ENCODE results near the gene DMRTC1B.
"Not testable (repeated sequence)": the region's sequence is repeated elsewhere in the genome, so short reads cannot be mapped to it uniquely, and the experiment has no call there.

DMRTC1B gene, protein sequence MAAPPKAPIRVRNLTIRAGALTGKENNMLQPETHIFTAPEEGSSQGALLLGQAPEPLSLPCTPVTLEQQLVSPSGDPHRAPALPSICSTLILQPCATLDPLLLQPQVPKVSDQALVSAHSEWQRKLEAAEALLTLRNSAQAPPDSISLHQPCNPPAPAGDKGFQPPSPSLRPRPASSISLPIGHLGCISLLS

DNA sequence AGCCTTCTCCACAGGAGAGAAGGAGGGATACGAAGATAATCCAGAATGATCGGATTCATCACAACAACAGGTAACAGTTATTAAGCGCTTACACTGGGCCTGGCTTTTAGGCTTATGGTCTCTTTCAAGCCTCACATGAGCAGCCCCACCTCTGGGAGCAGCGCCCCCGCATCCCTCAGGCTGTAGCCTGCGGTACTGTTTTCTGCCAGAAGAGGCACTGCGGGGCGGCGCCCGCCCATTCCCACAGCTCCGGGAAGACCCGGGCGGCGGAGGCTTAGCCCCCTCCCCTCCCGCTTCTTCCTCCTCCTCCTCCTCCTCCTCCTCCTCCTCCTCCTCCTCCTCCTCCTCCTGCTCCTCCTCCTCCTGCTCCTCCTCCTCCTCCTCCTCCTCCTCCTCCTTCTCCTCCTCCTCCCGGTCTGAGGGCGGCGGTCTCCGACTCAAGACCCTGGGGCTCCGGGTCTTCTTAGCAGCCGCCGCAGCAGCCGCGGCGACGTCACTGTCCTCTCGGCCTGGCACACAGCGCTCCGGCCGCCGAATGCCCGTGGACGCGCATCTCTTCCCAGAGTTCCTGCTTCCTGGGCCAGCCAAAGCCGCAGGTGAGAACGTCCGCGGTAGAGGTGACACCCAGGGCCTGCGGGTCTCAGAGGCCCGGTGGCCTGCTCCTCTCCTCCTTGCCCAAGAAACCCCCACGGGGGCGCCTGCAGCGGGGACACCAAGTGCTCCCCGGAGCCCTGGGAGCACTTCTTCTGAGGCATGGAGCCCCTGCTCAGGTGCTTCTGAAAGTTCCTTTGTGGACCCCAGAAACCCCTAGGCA, at the start of gene DMRTC1B:
Gene DMRTC1B (plus strand): TSS at position 238 of the 814 bp plus-strand sequence. CDS start 68,246 bp downstream, outside the sequence.
- not testable (repeated sequence) for DNase-seq

DNA sequence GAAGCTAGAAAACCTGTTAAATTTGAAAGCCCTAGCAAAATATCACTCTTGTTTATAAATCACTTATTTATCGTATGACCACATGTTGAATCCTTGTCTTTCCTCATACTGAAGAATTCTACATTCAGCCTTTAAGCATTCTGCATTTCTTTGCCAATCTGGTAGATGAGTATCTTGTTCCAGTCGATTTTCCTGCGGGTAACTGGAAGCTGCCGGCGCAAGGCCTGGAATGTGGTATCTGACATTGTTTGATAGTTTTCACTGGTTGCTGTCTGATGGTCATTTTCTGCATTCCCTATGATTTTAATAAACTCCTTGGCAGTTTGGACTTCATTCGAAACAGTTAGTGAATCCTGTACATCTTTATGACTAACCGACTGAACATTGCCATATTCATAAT, 48.8 kb upstream of the DMRTC1B start:
- DNase-seq, result no peak

DNA sequence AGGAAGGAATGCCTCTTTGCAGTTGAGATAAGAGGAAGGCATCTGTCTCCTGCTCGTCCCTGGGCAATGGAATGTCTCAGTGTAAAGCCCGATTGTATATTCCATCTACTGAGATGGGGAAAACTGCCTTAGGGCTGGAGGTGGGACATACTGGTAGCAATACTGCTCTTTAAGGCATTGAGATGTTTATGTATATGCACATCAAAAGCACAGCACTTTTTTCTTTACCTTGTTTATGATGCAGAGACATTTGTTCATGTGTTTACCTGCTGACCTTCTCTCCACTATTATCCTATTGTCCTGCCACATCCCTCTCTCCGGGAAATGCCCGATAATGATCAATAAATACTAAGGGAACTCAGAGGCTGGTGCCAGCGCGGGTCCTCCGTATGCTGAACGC, 43.1 kb upstream of the DMRTC1B start:
- not testable (repeated sequence) for DNase-seq

DNA sequence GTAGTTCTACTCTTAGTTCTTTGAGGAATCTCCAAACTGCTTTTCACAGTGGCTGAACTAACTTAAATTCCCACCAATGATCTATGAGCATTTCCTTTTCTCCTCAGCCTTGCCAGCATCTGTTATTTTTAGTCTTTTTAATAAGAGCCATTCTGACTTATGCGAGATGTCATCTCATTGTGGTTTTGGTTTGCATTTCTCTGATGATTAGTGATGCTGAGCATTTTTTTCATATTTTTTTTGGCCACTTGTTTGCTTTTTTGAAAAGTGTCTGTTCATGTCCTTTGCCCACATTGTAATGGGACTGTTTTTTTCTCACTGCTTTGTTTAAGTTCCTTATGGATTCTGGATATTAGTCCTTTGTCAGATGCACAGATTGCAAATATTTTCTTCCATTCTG, 41.1 kb upstream of the DMRTC1B start:
- no peak for DNase-seq

DNA sequence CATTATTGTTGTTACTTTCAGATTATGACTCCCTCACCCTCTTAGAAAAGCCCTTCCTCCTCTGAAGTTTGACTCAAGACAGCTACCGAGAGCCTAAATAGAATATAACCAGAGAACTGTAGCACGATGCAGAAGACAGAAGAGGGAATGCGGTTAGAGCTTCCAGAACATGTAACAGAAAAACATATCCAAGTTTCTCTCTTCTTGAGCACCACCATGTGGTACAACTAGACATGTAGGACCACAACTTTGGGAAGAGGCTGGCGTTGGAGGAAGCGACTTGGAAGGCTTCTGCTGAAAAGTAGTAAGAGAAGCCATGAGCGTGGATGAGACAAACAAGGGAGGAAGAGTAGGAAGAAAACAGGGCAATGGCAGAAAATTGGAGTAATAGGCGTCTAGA, 31.1 kb upstream of the DMRTC1B start:
- DNase-seq, result not testable (repeated sequence)

DNA sequence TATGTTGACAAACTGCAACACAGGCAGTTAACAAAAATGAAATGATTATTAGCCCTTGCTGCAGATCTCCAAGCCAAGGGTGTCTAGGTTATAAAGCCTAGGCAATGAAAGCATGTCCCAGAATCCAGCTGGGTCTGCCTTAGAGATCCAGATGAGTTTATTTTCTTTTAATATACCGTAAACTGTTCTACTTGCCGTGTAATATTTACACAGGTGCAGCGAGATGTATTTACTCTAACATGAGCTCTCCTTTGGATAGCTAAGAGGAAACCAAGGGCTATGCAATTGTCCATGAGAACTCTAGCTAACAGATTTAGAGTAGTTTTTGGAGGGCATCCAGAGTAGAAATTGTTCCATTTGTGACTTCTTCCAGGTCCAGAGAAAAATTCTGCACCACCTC, 28.1 kb upstream of the DMRTC1B start:
- DNase-seq, result not testable (repeated sequence)

DNA sequence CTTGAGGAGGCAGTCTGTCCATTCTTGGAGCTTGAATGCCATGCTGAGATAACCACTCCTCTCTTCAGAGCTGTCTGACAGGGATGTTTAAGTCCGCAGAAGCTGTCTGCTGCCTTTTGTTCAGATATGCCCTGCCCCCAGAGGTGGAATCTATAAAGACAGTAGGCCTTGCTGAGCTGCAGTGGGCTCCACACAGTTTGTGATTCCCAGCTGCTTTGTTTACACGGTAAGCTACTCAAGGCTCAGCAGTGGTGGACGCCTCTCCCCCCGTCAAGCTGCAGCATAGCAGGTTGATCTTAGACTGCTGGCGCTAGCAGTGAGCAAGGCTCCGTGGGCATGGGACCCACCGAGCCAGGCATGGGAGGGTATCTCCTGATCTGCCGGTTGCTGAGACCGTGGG, 16.2 kb upstream of the DMRTC1B start:
- DNase-seq, result not testable (repeated sequence)

DNA sequence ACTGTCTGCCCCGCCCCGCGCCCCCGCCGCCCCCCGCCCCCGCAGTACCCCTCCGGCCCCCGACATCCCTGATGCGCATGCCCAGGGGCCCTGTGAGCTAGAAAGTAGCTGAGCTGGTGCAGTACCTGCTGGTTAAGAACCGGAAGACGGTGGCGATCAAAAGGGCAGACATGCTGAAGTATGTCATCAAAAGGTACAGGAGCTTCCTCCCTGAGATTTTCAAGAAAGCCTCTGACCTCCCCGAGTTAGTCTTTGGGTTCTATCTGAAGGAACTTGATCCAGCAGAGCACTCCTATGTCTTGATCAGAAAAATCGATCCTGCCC, 739 bp downstream of the DMRTC1B start:
- not testable (repeated sequence) for DNase-seq

DNA sequence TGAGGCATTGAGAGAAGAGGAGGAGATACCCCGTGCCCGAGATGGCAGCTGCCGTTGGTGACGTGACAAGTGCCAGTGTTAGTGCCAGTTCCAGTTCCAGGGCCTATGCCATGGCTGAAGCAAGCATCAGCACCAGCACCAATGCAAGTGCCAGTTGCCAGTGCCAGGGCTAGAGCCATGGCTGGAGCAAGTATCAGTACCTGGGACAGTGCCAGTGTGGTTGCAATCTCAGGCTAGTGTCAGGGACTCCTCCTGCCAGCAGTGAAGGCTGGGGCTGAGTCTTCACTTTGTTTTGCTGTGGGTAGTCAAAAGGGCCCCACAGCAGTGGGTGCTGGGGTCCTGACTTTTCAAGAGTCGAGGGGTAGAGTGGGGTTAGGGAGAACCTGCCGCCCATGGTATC, 1.5 kb downstream of the DMRTC1B start:
- not testable (repeated sequence) for DNase-seq

DNA sequence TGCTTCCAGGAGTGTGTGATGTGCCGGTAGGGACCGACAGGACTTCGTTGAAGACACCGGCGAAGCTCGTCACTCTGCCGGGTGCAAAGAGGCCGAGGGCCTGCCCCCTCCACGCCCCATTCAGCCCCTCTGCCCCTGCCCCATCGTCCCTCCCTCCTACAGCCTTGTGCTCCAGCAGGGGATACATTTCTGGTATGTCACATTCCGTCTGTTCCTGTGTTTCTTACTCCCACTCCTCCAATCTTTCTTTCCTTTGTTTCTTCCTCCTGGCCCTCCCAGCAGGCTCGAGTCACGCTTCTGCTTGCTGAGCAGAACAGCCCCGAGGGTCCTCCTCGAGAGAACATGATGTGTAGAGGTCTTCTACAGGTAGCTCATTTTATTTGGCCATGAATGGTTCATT, 5.9 kb downstream of the DMRTC1B start, which contains the start of gene FAM236B:
Gene FAM236B (minus strand): TSS at position 101 of the 400 bp plus-strand sequence. CDS start 100 bp downstream, at position 1.
- DNase-seq, result not testable (repeated sequence)

DNA sequence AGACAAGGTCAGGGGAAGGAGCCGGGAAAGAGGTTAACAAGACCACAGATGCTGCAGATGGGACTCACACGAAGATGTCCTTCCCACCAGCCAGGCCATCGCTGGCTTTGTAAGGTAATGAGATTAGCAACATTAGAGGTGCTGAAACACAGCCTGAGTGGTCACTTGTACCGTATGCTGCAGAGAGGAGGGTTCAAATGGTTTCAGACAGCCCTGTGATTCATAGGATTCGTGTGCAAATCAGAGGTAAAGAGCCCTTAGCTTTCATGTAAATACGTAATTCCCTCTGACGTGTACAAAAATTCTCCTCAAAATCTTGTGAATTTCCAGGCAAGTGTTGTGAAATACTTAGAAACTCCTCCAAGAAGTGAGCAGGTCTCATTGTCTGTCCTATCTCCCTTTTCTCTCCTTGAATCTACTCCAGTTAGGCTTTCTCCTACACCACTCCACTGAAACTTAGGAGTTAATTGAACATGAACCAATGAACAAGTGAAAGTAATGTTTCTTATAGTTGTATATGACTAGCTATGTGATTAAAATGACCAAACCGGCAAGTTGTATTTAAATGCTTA, 6.8 kb downstream of the DMRTC1B start:
- not testable (repeated sequence) for DNase-seq

DNA sequence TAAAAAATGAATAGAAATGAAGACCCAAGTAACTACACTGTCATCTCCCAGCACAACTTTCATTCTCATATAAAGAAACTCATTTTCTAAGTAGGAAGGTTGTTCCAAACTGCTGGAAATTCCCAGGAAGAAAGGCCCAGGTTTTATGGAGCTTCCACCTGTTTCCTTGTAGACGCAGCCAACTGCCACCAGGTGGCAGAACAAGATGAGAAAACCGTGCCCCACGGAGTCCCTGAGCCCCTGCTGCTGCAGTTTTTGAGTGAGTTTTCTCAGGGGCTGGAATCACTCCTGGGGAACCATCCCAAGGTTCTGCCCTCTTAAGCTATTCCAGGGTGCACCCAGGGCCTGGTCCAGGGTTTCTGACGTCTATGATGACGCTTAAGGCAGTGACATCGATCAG, 7.3 kb downstream of the DMRTC1B start:
- DNase-seq, result not testable (repeated sequence)

DNA sequence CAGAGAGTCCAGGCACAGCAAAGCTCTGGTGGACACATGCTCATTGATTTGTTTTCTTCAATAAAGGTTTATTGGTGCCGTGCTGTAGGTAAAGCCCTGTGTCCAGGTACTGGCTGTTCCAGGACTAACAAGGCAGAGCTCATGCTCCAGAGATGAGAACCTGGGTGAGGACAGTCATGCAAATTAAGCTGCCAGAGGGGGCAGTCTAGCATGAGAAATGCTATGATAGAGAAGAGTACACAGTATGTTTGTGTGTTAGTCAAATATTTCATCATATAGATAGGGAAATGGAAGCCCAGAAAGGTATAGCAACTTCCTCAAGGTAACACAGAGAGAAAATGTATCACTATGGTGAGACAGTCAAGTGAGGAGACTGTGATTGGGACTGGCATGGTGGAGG, 11.5 kb downstream of the DMRTC1B start:
- not testable (repeated sequence) for DNase-seq

DNA sequence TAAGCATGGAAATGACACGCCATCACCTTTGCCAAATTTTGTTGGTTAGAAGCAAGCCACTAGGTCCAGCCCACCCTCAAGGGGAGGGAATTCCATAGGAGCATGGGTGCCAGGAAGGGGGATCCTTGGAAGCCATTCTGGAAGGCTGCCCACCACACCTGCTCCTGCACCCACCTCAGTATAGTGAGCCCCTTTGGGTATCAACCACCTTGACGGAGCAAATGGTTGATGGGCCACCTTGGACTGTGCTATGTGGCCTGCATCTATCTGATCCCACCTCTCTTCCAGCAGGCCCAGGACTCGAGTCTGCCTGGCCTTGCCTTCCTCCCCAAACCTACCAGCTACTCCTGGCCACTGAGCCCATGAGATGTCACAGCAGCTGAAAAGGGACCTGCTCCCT, 13.7 kb downstream of the DMRTC1B start:
- not testable (repeated sequence) for DNase-seq

DNA sequence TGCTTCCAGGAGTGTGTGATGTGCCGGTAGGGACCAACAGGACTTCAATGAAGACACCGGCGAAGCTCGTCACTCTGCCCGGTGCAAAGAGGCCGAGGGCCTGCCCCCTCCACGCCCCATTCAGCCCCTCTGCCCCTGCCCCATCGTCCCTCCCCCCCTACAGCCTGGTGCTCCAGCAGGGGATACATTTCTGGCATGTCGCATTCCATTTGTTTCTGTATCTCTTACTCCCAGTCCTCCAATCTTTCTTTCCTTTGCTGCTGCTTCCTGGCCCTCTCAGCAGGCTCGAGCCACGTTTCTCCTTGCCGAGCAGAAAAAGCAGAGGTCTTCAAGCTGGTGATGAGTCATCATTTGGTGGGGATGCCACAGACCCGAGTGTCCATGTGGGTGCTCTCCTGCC, 31.4 kb downstream of the DMRTC1B start, which contains the start of gene FAM236D:
Gene FAM236D (minus strand): TSS at position 101 of the 400 bp plus-strand sequence. CDS start 100 bp downstream, at position 1.
- DNase-seq, result not testable (repeated sequence)

DNA sequence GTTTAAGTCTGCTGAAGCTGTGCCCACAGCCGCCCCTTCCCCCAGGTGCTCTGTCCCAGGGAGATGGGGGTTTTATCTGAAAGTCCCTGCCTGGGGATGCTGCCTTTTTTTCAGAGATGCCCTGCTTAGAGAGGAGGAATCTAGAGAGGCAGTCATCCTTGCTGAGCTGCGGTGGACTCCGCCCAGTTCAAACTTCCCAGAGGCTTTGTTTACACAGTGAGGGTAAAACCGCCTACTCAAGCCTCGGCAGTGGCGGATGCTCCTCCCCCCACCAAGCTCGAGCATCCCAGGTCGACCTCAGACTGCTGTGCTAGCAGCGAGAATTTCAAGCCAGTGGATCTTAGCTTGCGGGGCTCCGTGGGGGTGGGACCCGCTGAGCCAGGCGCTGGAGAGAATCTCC, 54.0 kb downstream of the DMRTC1B start:
- not testable (repeated sequence) for DNase-seq

DNA sequence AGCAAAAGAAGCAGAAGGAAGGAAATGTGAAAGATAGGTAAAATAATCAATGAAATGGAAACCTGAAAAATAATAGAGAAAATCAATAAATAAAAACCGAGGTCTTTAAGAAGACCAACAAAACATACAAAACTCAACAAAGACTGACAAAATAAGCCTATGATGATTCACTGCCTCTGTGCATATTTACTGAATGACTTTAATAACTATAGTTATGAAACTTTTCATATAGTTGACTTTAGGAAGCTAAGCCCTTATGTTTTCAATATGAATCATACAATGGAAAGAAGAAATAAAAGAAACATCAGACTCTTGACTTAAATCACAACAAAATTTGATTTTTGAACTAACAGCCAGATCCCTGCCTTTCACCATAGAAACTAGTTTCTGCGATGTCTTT, 60.8 kb downstream of the DMRTC1B start:
- not testable (repeated sequence) for DNase-seq

DNA sequence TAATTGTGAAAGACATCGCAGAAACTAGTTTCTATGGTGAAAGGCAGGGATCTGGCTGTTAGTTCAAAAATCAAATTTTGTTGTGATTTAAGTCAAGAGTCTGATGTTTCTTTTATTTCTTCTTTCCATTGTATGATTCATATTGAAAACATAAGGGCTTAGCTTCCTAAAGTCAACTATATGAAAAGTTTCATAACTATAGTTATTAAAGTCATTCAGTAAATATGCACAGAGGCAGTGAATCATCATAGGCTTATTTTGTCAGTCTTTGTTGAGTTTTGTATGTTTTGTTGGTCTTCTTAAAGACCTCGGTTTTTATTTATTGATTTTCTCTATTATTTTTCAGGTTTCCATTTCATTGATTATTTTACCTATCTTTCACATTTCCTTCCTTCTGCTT, 106.2 kb downstream of the DMRTC1B start:
- not testable (repeated sequence) for DNase-seq

DNA sequence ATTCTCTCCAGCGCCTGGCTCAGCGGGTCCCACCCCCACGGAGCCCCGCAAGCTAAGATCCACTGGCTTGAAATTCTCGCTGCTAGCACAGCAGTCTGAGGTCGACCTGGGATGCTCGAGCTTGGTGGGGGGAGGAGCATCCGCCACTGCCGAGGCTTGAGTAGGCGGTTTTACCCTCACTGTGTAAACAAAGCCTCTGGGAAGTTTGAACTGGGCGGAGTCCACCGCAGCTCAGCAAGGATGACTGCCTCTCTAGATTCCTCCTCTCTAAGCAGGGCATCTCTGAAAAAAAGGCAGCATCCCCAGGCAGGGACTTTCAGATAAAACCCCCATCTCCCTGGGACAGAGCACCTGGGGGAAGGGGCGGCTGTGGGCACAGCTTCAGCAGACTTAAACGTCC, 113.0 kb downstream of the DMRTC1B start:
- DNase-seq, result not testable (repeated sequence)

All from femur (tissue), 1 donor.